Ishikawa (cell line): ENCODE results near the gene ABCF3.

Experiments
- CEBPB ChIP-seq: IDR thresholded peaks from 2 replicates; pipeline ENCODE4 v1.6.1; 2012
- CREB1 ChIP-seq: IDR thresholded peaks from 2 replicates; pipeline ENCODE4 v1.6.1; 2012; ENCODE audit warnings: low read depth
- EGR1 ChIP-seq: IDR thresholded peaks from 2 replicates; pipeline ENCODE4 v1.6.1; 2012
- EP300 ChIP-seq: IDR thresholded peaks from 2 replicates; pipeline ENCODE4 v1.6.1; 2012; ENCODE audit warnings: borderline replicate concordance
- FOXM1 ChIP-seq: IDR thresholded peaks from 2 replicates; pipeline ENCODE4 v1.6.1; 2012; ENCODE audit warnings: low read depth, borderline replicate concordance
- MAX ChIP-seq: IDR thresholded peaks from 2 replicates; pipeline ENCODE4 v1.6.1; 2012
- NFIC ChIP-seq: IDR thresholded peaks from 2 replicates; pipeline ENCODE4 v1.6.1; 2012
- RAD21 ChIP-seq: IDR thresholded peaks from 2 replicates; pipeline ENCODE4 v1.6.1; 2012; ENCODE audit warnings: low read depth
- REST ChIP-seq: IDR thresholded peaks from 2 replicates; pipeline ENCODE4 v1.6.1; 2012; ENCODE audit warnings: low read depth, mild to moderate bottlenecking
- TAF1 ChIP-seq: IDR thresholded peaks from 2 replicates; pipeline ENCODE4 v1.6.1; 2012; ENCODE audit warnings: low read depth, mild to moderate bottlenecking
- TCF12 ChIP-seq: IDR thresholded peaks from 2 replicates; pipeline ENCODE4 v1.6.1; 2012; ENCODE audit warnings: low read depth
- TEAD4 ChIP-seq: IDR thresholded peaks from 2 replicates; pipeline ENCODE4 v1.6.1; 2012
- USF1 ChIP-seq: IDR thresholded peaks from 2 replicates; pipeline ENCODE4 v1.6.1; 2012
- YY1 ChIP-seq: IDR thresholded peaks from 2 replicates; pipeline ENCODE4 v1.6.1; 2012; ENCODE audit warnings: low read depth
- ZBTB7A ChIP-seq: IDR thresholded peaks from 2 replicates; pipeline ENCODE4 v1.6.1; 2012; ENCODE audit warnings: low read depth

The ABCF3 gene

GRCh38 chr3:184238246-184238818 is 52.3 kb downstream of the ABCF3 start:
- peak; percentile 42; the same call in 1 of the 2 replicates for TF ChIP-seq REST
- TF ChIP-seq EGR1 = no peak

- TF ChIP-seq EGR1 (no peak), REST (no peak), TCF12 (no peak), CEBPB (no peak), CREB1 (no peak), NFIC (no peak), RAD21 (no peak), MAX (no peak)
Observed at GRCh38 chr3:184239221-184239620, 53.2 kb downstream of the ABCF3 start.

GRCh38 chr3:184239708-184240107 is 53.7 kb downstream of the ABCF3 start:
- no peak for TF ChIP-seq CREB1
- no peak for TF ChIP-seq TAF1
- TF ChIP-seq MAX = no peak
- no peak for TF ChIP-seq NFIC
- TF ChIP-seq REST = no peak
- TF ChIP-seq EGR1 = no peak
- no peak for TF ChIP-seq CEBPB

GRCh38 chr3:184240384-184241140 is 54.6 kb downstream of the ABCF3 start:
- TF ChIP-seq EP300 (no peak), EGR1 (no peak), TEAD4 (0 out of 2 replicates have a peak, but pooled peaks have one; percentile 28), REST (peak; percentile 95), CREB1 (no peak), MAX (peak; percentile 46; the same call in 1 of the 2 replicates), FOXM1 (no peak), YY1 (no peak), USF1 (no peak), ZBTB7A (no peak), RAD21 (no peak), TAF1 (no peak), CEBPB (no peak), TCF12 (no peak)
